Retina (tissue), 1 donor: ENCODE results near the gene RERE.
"Not testable (repeated sequence)": the region's sequence is repeated elsewhere in the genome, so short reads cannot be mapped to it uniquely, and the experiment has no call there.

ENCODE experiments used
- DNase-seq: peaks from one replicate; pipeline ENCODE4 v3.0.0-alpha.2; 2016

RERE gene

DNA sequence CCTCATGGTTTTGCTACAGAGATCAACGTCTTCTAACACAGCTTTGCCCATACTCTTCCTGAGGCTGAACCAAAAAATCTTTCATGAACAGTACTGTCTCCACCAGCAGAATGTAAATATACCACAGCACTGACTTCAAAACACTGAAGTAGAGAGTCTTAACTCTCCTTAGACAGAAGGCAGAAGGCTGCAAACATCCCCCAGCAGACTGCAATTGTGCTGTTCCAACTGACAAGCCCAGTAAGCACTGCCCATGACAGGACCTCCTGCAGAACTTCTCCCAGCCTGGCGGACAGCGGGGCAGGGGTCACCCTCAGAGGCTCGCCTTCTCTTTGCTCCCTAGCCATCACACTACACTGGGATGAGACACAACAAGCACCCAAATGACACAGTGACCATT is 218.7 kb downstream of the RERE start:
- DNase-seq: peak; percentile 56

DNA sequence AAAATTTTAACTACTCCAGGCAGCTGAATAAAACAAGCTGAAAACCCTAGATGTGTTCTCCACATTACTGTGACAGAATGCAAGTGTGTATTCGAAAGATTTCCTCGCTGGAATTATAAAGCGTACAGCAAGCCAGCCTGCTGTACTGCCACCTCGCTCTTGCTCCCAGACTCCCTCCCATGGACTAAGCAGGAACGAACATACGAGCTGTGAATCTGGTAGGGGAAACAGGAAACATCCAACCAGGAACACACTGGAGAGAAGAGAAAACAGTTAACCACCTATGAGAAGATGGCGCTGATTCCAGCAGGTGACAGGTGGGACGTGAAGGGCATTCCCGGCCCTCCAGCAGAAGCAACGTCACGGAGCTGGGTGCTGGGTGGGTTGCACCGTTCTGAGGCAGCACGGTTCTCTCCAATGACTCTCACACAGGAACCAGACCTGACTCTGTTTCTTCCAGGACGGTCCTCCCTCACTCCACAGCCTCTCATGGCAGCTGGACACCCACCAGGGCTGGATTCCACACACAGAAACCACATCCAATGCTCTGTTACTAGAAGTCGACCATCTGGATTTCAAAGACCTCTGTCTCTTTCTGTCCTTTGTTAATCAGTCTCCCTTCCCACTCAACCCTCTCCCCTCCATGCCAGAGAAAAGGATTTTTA is 219.2 kb downstream of the RERE start:
- DNase-seq: peak; percentile 53

DNA sequence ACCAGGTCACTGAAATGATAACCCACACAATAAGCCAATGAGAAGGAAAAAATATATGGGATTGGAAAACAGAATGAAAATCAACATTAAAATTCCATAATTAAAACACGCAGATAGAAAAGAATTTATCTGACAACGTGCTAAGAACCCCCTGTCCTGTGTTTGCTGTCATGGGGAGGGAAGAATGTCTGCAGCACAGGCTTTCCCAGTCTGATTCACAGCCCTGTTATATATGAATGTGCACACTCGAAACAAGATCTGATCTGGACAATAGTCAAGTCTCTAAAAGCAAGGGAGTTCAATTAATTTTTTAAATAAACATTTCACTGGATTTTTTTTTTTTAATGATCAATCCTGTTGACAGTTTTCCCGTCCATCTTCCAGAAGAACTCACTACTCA is 220.0 kb downstream of the RERE start:
- DNase-seq: no peak

DNA sequence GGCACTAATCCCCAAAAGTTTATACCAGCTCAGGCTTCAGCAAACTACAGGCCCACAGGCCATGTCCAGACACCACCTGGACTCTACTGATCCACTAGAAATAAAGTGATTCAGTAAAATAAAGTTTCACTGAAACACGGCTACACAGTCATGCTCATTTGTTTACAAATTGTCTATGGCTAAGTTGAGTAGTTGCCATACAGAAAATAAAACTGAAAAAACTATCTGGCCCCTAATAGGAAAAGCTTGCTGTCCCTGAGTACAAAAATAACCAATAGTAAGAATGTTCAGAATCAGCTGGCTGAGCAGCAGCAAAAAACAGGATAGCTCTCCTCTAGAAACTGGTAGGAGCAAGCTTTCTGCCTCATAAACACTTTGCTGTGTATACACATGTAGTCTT is 221.5 kb downstream of the RERE start:
- no peak for DNase-seq

DNA sequence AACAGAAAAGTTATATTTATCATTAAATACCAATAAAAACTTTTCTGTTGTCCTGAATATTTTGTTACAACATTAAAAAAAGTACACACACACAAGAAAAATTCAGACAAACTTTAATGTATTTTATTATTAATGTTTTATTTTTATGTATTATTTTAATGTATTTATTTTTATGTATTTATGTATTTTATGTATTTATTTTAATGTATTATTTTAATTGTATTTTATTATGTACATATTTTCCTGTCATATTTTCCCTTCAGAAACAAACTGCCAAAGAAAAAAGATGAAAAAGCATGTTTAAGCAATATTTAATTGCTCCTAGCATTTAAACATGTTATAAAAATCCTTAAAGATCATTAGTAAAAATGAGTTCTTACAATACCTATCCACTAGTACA is 222.1 kb downstream of the RERE start:
- no peak for DNase-seq

DNA sequence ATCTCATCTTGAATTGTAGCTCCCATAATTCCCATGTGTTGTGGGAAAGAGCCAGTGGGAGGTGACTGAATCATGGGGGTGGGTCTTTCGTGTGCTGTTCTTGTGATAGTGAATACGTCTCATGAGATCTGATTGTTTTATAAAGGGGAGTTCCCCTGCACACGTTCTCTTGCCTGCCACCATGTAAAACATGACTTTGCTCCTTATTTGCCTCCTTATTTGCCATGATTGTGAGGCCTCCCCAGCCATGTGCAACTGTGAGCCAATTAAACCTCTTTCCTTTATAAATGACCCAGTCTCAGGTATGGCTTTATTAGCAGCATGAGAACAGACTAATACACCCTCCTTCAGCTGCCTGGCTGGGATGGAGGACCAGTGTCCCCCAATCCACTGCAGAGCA is 224.1 kb downstream of the RERE start:
- DNase-seq: not testable (repeated sequence)

DNA sequence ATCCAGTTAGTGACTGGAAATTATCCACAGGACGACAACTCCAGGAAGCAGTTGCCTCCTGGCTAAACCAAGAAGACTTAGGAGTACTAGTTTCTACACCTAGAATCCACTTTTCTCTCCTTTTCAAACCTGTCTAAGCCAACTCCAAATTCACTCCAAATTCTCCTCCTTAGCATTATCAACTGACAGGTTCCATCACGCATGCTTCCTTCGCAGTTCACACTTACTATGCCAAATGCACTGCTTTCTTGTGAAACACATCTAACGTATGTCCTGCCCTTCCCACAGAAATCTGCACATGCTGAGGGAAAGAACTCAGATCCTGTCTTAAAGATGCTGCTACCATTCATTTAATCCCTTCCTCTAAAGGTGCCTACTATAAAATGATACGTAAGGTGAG is 225.9 kb downstream of the RERE start:
- no peak for DNase-seq

DNA sequence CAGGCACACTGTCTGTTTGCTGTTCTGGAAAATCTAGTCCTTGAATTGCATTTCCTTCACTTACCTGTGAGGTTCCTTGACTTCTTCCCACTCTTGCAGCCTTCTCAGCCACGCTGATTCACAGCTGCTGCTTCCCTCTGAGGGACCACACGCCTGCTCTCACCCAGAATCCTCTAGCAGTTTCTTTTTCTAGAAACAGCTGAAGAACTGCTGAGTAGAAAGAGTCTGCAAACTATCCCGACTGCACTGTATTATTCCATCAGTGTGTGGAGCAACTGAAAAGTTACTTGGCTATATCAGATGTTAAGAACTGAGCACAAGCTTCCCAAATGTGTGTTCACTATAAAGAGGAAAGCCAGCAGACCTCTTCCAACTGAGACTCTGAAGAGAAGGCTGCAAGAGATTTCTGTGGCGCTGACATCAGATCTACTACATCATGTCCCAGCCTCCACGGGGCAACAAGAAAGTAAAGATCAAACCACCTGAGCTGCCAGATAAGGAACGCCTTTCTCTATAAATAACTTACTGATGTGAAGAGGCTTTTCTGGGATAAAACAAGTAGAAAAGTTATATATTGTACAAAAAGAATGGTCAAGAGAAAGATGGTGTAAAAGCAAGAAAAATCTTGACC is 226.6 kb downstream of the RERE start:
- no peak for DNase-seq

DNA sequence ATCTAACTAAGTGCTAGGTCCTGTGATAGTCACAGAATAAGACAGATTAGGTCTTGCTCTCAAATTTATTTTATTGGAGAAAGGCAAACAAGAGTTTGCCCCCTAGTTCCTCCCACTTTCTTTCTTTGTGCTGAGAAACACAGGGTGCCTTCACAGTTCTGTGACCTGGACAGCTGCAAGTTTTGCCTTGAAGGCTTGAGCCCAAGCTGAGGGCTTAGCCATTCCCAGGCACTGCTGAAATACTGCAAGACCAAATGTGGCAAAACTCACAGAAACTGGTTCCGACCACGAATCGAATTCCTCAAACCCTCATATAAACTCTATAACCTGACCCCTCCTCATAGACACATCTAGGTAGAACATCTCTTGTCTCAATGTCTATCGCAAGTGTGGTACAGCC is 227.9 kb downstream of the RERE start:
- DNase-seq: no peak

DNA sequence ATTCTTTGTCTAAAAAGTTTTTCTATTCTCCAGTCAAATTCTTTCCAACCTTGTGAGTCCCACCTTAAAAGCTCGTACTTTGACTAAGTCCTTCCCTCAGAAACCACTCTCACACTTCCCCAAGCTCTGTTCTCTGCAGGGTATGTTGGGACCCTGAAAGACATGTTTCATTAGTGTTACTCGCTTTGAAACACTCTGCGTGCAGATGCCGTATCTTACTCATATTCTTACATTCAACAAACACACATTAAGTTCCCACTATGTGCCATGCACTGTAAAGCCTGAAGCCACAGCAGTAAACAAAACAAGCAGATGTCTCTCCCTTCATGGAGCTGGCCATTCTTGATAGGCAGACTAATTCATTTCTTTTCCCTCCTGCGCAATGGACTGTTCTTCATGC is 229.7 kb downstream of the RERE start:
- no peak for DNase-seq

DNA sequence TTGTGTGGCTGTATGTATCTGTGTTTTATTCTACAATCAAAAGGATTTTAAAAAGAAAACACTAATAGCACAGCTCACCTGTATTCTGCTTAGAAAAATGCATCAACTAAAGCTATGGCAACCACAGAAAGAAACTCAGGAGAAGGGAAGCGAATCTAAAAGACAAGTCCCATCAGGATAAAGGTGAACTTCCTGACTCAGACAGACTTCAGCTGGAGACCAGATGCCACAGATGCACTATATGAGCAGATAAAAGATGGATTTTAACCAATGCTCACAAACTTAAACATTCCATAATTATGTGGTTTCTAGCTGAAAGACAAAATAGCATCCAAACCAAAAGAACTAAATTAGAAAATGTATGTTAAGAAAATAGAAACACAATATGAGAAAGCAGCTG is 231.0 kb downstream of the RERE start:
- DNase-seq: no peak

DNA sequence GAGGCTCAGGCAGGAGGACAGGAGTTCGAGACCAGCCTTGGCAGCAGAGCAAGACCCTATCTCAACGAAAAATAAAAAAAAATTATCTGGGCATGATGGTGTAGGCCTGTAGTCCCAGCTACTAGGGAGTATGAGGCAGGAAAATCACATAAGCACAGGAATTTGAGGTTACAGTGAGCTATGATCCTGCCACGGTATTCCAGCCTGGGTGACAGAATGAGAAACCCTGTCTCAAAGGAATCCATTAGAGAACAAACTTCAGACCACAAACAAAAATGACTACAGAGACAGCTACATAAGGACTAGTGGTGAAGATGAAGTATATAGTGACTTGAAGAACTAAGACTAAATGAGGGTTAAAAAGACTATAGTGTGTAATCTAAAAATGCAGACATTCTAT is 233.1 kb downstream of the RERE start:
- DNase-seq: no peak

DNA sequence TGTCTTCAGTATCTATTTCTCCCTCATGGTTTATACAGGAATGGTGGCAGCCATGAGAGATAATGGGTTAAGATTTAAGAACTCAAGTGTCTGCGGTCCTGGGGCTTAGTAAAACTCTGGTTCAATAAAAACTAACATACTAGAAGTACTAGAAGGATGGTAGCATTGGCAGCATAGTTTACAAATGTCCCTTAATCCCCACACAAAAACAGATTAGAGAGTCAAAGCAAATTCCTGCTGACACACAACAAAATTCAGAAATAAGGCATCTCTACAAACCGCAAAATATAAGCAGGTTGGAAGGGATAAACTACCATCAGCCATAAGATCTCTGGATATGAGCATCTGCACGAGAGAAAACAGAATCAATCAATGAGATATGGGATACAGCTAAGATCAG is 234.4 kb downstream of the RERE start:
- DNase-seq: no peak

DNA sequence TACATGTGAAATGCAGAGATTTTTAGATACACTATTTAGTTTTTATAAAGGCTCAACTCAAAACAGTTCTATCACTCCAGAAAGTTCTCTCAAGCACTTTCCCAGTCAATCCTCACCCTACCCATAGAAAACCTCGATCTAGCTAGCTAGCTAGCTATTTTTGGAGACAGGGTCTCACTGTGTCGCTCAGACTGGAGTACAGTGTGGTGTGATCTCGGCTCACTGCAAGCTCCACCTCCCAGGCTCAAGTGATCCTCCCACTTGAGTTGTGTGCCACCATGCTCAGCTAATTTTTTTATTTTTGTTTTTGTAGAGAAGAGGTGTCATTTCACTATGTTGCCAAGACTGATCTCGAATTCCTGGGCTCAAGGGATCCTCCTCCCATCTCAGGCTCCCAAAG is 236.9 kb downstream of the RERE start:
- no peak for DNase-seq

DNA sequence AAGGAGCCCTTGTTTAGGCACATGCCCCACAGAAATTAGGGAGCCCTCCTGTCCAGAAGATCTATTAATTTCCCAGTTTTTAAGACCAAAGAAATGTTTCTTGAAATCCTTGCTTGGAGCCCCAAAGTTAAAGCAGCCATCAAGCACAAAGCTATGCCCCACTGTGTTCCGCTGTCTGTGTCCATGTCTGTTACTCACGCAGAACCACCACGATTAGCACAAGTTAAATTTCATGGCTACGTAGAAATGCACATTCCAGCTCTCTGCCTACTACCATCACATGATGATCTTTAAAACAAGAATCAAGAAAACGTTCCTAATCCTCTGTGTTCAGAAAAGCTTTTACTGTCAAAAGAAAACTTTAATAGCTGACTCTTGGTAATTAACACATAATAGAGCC is 238.5 kb downstream of the RERE start:
- DNase-seq: no peak

DNA sequence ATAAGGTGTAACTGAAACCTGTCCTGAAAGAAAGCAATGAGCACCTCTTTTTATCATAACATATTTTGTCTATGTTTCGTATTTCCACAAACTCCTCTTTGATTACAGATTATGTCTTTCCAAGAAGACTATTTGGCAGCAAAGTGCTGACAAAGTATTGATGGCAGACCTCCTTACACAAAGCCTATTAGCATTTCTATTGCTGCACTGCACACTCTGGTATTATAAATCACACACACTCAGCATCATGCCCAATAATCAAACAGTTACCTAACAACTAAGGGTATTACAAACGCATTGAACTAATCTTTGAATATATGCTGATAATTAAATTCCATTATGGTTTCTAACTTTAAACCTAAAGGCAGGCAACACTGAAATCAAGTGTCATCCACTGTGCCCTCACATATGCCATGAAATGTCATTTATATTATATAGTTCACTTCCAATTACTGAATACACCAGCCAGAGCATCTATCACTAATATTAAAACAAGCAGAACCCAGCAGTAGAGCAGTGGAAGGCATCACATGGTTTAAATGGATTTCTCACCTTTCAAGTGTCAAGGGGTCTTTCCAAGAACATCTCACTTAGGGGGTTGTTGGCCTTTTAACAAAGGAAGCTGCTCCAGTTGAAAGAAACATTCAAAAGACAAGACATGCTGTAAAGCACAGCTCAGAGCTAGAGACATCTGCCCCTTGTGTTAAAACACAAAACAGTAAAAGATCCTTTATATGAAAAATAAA is 239.1 kb downstream of the RERE start:
- no peak for DNase-seq

DNA sequence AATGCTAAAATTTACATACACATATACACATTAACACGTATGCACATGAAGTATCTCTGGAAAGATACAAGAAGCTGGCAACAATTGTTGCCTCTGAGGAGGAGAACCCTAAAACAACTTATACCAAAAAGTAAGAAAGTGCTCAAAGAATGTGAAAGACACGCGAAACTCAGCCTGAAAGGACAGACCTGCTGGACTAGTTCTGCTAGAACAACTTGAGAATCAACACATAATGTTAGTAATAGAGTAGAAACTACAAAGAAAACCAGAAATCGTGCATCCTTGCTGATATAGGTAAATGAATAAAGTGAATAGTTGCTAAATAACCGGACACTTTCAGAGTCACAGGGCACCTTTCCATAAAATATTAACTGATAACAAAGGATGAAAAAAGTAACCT is 242.5 kb downstream of the RERE start:
- DNase-seq: no peak

DNA sequence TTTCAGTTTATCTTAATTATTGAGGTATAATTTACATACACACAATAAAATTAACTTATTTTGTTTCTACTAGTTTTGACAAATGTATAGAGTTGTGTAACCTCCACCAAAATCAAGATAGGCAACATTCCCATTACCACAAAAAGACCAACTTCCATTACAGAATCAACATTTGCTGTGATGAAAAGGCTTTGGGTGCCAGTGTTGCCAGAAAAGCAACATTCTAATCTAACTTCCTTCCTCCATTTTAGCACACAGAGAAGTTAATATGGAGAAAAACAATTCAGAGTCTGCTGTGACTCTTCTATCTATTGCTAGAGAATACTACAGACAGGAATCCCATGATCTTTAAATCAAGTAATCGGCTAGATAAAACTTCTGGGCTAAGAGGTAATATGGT is 245.3 kb downstream of the RERE start:
- no peak for DNase-seq

DNA sequence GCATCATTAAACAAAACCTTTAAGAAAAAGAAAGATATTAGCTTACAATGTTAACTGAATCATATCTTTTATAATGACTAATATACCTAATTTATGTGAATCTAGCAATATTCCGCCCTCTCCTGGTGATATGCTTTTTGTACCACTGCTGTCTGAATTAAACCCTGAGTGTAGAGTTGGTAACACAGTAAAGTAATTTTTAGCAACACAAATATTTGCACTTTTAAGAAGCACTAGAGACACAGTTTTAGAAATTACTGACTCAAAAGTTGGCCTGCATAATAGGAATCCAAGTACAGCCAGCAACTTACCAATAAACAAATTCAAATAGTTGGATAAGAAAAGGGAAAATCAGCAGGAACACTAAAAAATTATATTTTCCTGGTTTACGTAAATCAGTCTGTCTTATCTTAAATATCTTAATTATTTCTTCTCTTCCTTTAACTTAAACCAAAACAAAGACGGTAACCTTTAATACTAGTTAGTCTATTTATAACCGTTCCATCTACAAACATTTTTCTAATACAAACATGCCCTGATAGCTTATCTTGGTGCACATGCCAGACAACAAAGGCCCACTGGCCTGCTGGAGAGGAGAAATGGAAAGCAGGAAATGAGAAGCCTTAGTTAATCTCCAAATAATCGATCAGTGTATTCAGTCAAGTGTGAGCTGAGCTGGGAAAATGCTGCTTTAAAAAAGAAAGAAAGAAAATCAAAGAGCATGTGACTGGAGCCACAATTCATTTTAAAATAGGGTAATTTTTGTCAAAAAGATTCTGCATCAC is 246.0 kb downstream of the RERE start:
- DNase-seq: no peak

DNA sequence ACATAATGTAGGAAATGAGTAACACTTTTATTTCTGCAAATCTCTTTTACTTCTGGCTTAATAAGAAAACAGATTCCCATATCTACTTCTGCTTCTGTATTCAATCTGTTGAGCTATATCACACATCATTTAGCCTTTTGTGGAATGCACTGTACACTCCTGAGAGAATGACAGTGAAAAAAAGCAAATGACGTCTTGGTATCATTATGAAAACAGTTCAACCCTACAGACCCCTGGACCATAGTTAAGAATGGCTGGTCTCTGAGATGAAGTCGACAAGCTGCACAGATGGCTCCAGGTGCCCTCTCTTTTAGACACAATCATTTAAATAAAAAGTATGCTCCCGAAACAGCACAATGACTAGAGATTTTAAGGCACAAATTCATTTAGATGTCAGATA is 247.0 kb downstream of the RERE start:
- no peak for DNase-seq

DNA sequence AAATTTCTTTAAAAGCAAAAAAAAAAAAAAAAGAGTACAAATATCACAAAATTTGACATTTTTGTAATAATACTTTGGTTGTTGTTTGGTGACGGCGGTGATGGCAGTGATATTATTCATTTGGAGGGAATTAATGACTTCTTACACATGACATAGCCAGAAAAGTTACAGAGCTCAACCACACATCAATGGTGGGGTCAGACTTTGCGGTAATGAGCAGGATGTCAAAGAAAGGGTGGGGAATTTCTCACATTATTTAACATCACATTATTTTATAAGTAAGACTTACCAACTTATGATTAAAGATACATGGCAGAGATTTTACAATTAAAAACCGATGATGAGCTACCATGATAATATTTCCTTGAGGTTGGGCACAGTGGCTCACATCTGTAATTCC is 248.2 kb downstream of the RERE start:
- no peak for DNase-seq

DNA sequence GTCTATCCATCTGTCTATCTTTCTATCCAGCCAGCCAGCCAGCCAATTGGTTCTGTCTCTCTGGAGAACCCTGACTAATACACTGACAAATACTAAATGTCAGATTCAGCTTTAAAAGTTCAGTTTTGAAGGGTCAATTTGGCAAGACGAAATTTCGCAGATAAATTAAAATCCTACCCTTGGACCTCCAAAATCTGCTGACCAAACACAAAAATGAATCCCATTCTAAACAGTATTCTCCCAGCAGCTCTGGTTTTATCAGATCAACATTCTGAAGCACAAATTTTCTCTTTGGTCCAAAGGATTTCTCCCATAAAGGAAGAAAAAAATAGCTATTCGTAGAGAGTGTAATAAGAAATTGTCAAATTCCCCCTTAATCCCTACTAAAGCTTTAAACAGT is 248.6 kb downstream of the RERE start:
- DNase-seq: no peak

DNA sequence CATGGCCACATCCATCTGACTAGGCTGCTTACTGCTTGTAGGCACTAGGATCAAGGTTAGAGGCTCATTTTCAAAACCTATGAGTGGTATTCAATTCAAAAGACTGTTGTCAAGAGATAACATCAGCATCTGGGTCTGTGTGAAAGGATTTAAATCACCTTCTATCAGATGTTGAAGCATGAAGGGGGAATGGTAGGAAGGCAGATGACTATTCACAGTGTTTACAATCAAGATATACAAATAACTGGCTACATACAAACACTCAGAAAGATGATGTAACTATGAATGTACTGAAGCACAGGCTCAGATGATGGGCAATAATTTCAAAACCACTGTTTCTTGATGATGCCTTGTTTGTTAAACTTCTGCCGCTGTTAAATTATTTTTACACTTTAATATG is 250.3 kb downstream of the RERE start:
- DNase-seq: no peak

DNA sequence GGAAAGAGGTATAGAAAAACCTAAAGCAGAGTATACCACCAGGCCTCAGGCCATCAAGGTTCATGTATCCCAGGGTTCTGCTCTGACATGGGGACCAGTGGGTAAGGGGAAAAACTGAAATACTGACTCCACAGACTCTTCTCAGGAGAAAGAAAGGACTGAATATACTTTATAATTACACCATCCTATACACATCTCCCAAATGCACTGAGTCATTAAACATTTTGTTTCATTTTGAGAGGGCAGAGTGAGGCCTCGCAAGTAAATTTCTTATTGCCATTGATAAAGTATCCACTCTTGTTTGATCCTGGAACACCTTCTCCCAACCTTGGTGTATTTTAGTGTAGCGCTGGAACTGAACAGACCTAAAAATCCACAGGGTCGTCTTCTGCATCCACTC is 251.6 kb downstream of the RERE start:
- no peak for DNase-seq
